Measurements from ENCODE around the gene GRID2IP. TPM values are rescaled to one million over a fixed set of nuclear protein-coding genes. Genes with fewer than 3 reads are reported as not detected.

The GRID2IP gene
- polyA plus RNA-seq, 1 donor (not counting 4 experiments of a cell fraction or from before 2014, with no cell fraction given), result 0.04 TPM

- Histone ChIP-seq H3K9me1 (ENCODE audit: control insufficient read depth, extremely low read depth, insufficient read depth, low read length) (no peaks in the 10 kb centered on the region), H3K4me3 (ENCODE audit: control insufficient read depth in 2 of 3, extremely low read depth in 1 of 3, insufficient read depth in 2 of 3, low read depth in 1 of 3, low read length in 3 of 3) (no peak overlapping the region), H3K4me2 (ENCODE audit: control insufficient read depth, extremely low read depth, insufficient read depth, low read depth, low read length) (no peak overlapping the region), H3K4me1 (ENCODE audit: control insufficient read depth, extremely low read depth, insufficient read depth, low read length) (no peaks in the 10 kb centered on the region), H3K27me3 (ENCODE audit: control insufficient read depth, extremely low read depth, insufficient read depth, low read length) (no peaks in the 10 kb centered on the region), H2AFZ (ENCODE audit: control insufficient read depth, low read length) (no peak overlapping the region), H3K36me3 (ENCODE audit: control insufficient read depth in 2 of 2, extremely low read depth in 1 of 2, insufficient read depth in 2 of 2, low read length in 2 of 2) (no peaks in the 10 kb centered on the region), H3K79me2 (ENCODE audit: control insufficient read depth, insufficient read depth, low read length) (no peaks in the 10 kb centered on the region), H3K27ac (ENCODE audit: control insufficient read depth, insufficient read depth, low read length) (no peak overlapping the region), H4K20me1 (ENCODE audit: control insufficient read depth, extremely low read depth, insufficient read depth, low read length) (no peaks in the 10 kb centered on the region), H3K9ac (ENCODE audit: control insufficient read depth, extremely low read depth, insufficient read depth, low read length) (no peak overlapping the region), H3K9me3 (ENCODE audit: control insufficient read depth, low read depth, low read length) (no peaks in the 10 kb centered on the region)
- dilution Hi-C loops (cut with MboI; ENCODE audit: extremely low pct_ligation_motif_present, low sequenced_read_pairs), result no loop called here
- TF ChIP-seq EZH2 (IDR thresholded peaks at IDR 0.05; ENCODE audit: low read length) (no peak), CTCF (optimal IDR thresholded peaks at IDR 0.05 in 1 of 3, IDR thresholded peaks at IDR 0.05 in 1 of 3, conservative IDR thresholded peaks at IDR 0.05 in 1 of 3; ENCODE audit: extremely low read depth in 1 of 3, insufficient read depth in 2 of 3, low read length in 3 of 3) (no peak)
- DNase-seq (ENCODE audit: low read depth, low spot score), result no peak
- FAIRE-seq, result no peak
Observed at GRCh38 chr7:6565655-6566054, 14.4 kb upstream of the GRID2IP start.

GRCh38 chr7:6563936-6564770, 12.9 kb upstream of the GRID2IP start:
- no peaks in the 10 kb centered on the region for H3K4me1 ChIP-seq (ENCODE audit: control insufficient read depth, extremely low read depth, insufficient read depth, low read length)
- H3K36me3 ChIP-seq (ENCODE audit: control insufficient read depth in 2 of 2, extremely low read depth in 1 of 2, insufficient read depth in 2 of 2, low read length in 2 of 2), result no peaks in the 10 kb centered on the region
- H3K4me3 ChIP-seq (ENCODE audit: control insufficient read depth in 2 of 3, extremely low read depth in 1 of 3, insufficient read depth in 2 of 3, low read depth in 1 of 3, low read length in 3 of 3), result no peak overlapping the region
- no peaks in the 10 kb centered on the region for H3K9me1 ChIP-seq (ENCODE audit: control insufficient read depth, extremely low read depth, insufficient read depth, low read length)
- dilution Hi-C loops (cut with MboI; ENCODE audit: extremely low pct_ligation_motif_present, low sequenced_read_pairs), result no loop called here
- FAIRE-seq, result no peak
- no peak for TF ChIP-seq CTCF (optimal IDR thresholded peaks at IDR 0.05 in 1 of 3, IDR thresholded peaks at IDR 0.05 in 1 of 3, conservative IDR thresholded peaks at IDR 0.05 in 1 of 3; ENCODE audit: extremely low read depth in 1 of 3, insufficient read depth in 2 of 3, low read length in 3 of 3)
- no peak for DNase-seq (ENCODE audit: low read depth, low spot score)
- no peaks in the 10 kb centered on the region for H3K9me3 ChIP-seq (ENCODE audit: control insufficient read depth, low read depth, low read length)
- no peak overlapping the region for H3K27ac ChIP-seq (ENCODE audit: control insufficient read depth, insufficient read depth, low read length)
- no peaks in the 10 kb centered on the region for H4K20me1 ChIP-seq (ENCODE audit: control insufficient read depth, extremely low read depth, insufficient read depth, low read length)
- no peak overlapping the region for H2AFZ ChIP-seq (ENCODE audit: control insufficient read depth, low read length)
- no peak overlapping the region for H3K9ac ChIP-seq (ENCODE audit: control insufficient read depth, extremely low read depth, insufficient read depth, low read length)
- H3K79me2 ChIP-seq (ENCODE audit: control insufficient read depth, insufficient read depth, low read length), result no peaks in the 10 kb centered on the region
- no peak overlapping the region for H3K4me2 ChIP-seq (ENCODE audit: control insufficient read depth, extremely low read depth, insufficient read depth, low read depth, low read length)
- H3K27me3 ChIP-seq (ENCODE audit: control insufficient read depth, extremely low read depth, insufficient read depth, low read length), result no peaks in the 10 kb centered on the region

Data from keratinocyte (primary cell).